Activated effector memory CD4-positive, alpha-beta T cell treated with Interleukin-2 at 50 U/mL for 16 hours (primary cell): Measurements from ENCODE around the gene ARL8B.
A peak's percentile ranks its signal among the peaks of the same experiment; 100 is the strongest.
"Not testable (repeated sequence)": the region's sequence is repeated elsewhere in the genome, so short reads cannot be mapped to it uniquely, and the experiment has no call there.

Source experiments
- DNase-seq: peaks from one replicate; pipeline ENCODE4 v3.0.0-alpha.2; 2020

Gene ARL8B

GRCh38 chr3:5113726-5114125 is 8.4 kb upstream of the ARL8B start:
- DNase-seq = not testable (repeated sequence)

GRCh38 chr3:5115506-5116162 is 6.5 kb upstream of the ARL8B start:
- DNase-seq = no peak

- no peak for DNase-seq
Observed at GRCh38 chr3:5116538-5116937, 5.6 kb upstream of the ARL8B start.

- no peak for DNase-seq
Observed at GRCh38 chr3:5120446-5120845, 1.6 kb upstream of the ARL8B start.

- DNase-seq = peak; percentile 3
Observed at GRCh38 chr3:5122741-5123706, 932 bp downstream of the ARL8B start.

- DNase-seq = no peak
Observed at GRCh38 chr3:5123937-5124336, 1.8 kb downstream of the ARL8B start.

GRCh38 chr3:5126586-5126985 is 4.5 kb downstream of the ARL8B start:
- no peak for DNase-seq

GRCh38 chr3:5128849-5129248 is 6.8 kb downstream of the ARL8B start:
- no peak for DNase-seq

GRCh38 chr3:5133239-5134018 is 11.3 kb downstream of the ARL8B start:
- no peak for DNase-seq

- DNase-seq = no peak
Observed at GRCh38 chr3:5134019-5134391, 11.9 kb downstream of the ARL8B start.

- DNase-seq = no peak
Observed at GRCh38 chr3:5134499-5134898, 12.4 kb downstream of the ARL8B start.

- no peak for DNase-seq
Observed at GRCh38 chr3:5136211-5136918, 14.3 kb downstream of the ARL8B start.

- no peak for DNase-seq
Observed at GRCh38 chr3:5136919-5137429, 14.9 kb downstream of the ARL8B start.

- no peak for DNase-seq
Observed at GRCh38 chr3:5138214-5138981, 16.3 kb downstream of the ARL8B start.

- no peak for DNase-seq
Observed at GRCh38 chr3:5140230-5140621, 18.1 kb downstream of the ARL8B start.

- DNase-seq = no peak
Observed at GRCh38 chr3:5140839-5141238, 18.7 kb downstream of the ARL8B start.

GRCh38 chr3:5141760-5142159 is 19.7 kb downstream of the ARL8B start:
- DNase-seq = no peak

- no peak for DNase-seq
Observed at GRCh38 chr3:5143464-5143863, 21.4 kb downstream of the ARL8B start.

- no peak for DNase-seq
Observed at GRCh38 chr3:5144316-5144994, 22.4 kb downstream of the ARL8B start.

GRCh38 chr3:5145120-5145519 is 23.0 kb downstream of the ARL8B start:
- no peak for DNase-seq

GRCh38 chr3:5147152-5147551 is 25.1 kb downstream of the ARL8B start:
- DNase-seq = not testable (repeated sequence)
